ENCODE measurements around the gene TBC1D22A.

Gene TBC1D22A

GRCh38 chr22:46739094-46739870 lies 23.2 kb upstream of the TBC1D22A start:
- TF ChIP-seq JUND (IDR thresholded peaks at IDR 0.05; ENCODE audit: low read depth), result no peak
- in situ Hi-C loops (cut with HindIII; ENCODE audit: low pct_unique_long_range_greater_than_20kb, low sequenced_read_pairs), result no loop called here
- no peak for DNase-seq (ENCODE audit: low read depth in 1 of 2, low spot score in 1 of 2)

- no peak for TF ChIP-seq JUND (IDR thresholded peaks at IDR 0.05; ENCODE audit: low read depth)
- no peak for DNase-seq (ENCODE audit: low read depth in 1 of 2, low spot score in 1 of 2)
- in situ Hi-C loops (cut with HindIII; ENCODE audit: low pct_unique_long_range_greater_than_20kb, low sequenced_read_pairs), result no loop called here
Observed at GRCh38 chr22:46740910-46741780, 21.3 kb upstream of the TBC1D22A start.

- in situ Hi-C loops (cut with HindIII; ENCODE audit: low pct_unique_long_range_greater_than_20kb, low sequenced_read_pairs), result no loop called here
- TF ChIP-seq JUND (IDR thresholded peaks at IDR 0.05; ENCODE audit: low read depth), result no peak
Observed at GRCh38 chr22:46741974-46742519, 20.4 kb upstream of the TBC1D22A start.

GRCh38 chr22:46742576-46743221 lies 19.8 kb upstream of the TBC1D22A start:
- in situ Hi-C loops (cut with HindIII; ENCODE audit: low pct_unique_long_range_greater_than_20kb, low sequenced_read_pairs), result no loop called here
- peak; percentile 54 to 83 for DNase-seq (ENCODE audit: low read depth in 1 of 2, low spot score in 1 of 2)
- no peak for TF ChIP-seq JUND (IDR thresholded peaks at IDR 0.05; ENCODE audit: low read depth)

More at GRCh38 chr22:46741974-46742519, 20.4 kb upstream of the TBC1D22A start:
- DNase-seq (ENCODE audit: low read depth in 1 of 2, low spot score in 1 of 2), result no peak

GRCh38 chr22:46744581-46744980 lies 17.9 kb upstream of the TBC1D22A start:
- no peak for DNase-seq (ENCODE audit: low read depth in 1 of 2, low spot score in 1 of 2)
- TF ChIP-seq JUND (IDR thresholded peaks at IDR 0.05; ENCODE audit: low read depth), result no peak
- in situ Hi-C loops (cut with HindIII; ENCODE audit: low pct_unique_long_range_greater_than_20kb, low sequenced_read_pairs), result no loop called here

GRCh38 chr22:46746192-46746591 lies 16.3 kb upstream of the TBC1D22A start:
- no peak for DNase-seq (ENCODE audit: low read depth in 1 of 2, low spot score in 1 of 2)
- in situ Hi-C loops (cut with HindIII; ENCODE audit: low pct_unique_long_range_greater_than_20kb, low sequenced_read_pairs), result no loop called here
- no peak for TF ChIP-seq JUND (IDR thresholded peaks at IDR 0.05; ENCODE audit: low read depth)

- in situ Hi-C loops (cut with HindIII; ENCODE audit: low pct_unique_long_range_greater_than_20kb, low sequenced_read_pairs), result no loop called here
- no peak for DNase-seq (ENCODE audit: low read depth in 1 of 2, low spot score in 1 of 2)
- TF ChIP-seq JUND (IDR thresholded peaks at IDR 0.05; ENCODE audit: low read depth), result no peak
Observed at GRCh38 chr22:46746620-46747019, 15.8 kb upstream of the TBC1D22A start.

- in situ Hi-C loops (cut with HindIII; ENCODE audit: low pct_unique_long_range_greater_than_20kb, low sequenced_read_pairs), result no loop called here
- DNase-seq (ENCODE audit: low read depth in 1 of 2, low spot score in 1 of 2), result no peak
- TF ChIP-seq JUND (IDR thresholded peaks at IDR 0.05; ENCODE audit: low read depth), result no peak
Observed at GRCh38 chr22:46747646-46748045, 14.8 kb upstream of the TBC1D22A start.

- no peak for TF ChIP-seq JUND (IDR thresholded peaks at IDR 0.05; ENCODE audit: low read depth)
Observed at GRCh38 chr22:46748206-46748907, 14.1 kb upstream of the TBC1D22A start.

GRCh38 chr22:46748908-46749675 lies 13.4 kb upstream of the TBC1D22A start:
- peak in 1 of 2 experiments; percentile 55 for DNase-seq (ENCODE audit: low read depth in 1 of 2, low spot score in 1 of 2)
- in situ Hi-C loops (cut with HindIII; ENCODE audit: low pct_unique_long_range_greater_than_20kb, low sequenced_read_pairs), result no loop called here

More at GRCh38 chr22:46748206-46748907, 14.1 kb upstream of the TBC1D22A start:
- no peak for DNase-seq (ENCODE audit: low read depth in 1 of 2, low spot score in 1 of 2)
- in situ Hi-C loops (cut with HindIII; ENCODE audit: low pct_unique_long_range_greater_than_20kb, low sequenced_read_pairs), result no loop called here

More at GRCh38 chr22:46748908-46749675, 13.4 kb upstream of the TBC1D22A start:
- no peak for TF ChIP-seq JUND (IDR thresholded peaks at IDR 0.05; ENCODE audit: low read depth)

Measured in T47D (cell line).